OCI-M1 (cell line): ENCODE data around the gene MPST.
"Not testable (repeated sequence)": the region's sequence is repeated elsewhere in the genome, so short reads cannot be mapped to it uniquely, and the experiment has no call there.

Experiments used
- DNase-seq: peaks from one replicate; lab custom pipeline; 2025; lab: John Stamatoyannopoulos, UW

MPST gene

DNA sequence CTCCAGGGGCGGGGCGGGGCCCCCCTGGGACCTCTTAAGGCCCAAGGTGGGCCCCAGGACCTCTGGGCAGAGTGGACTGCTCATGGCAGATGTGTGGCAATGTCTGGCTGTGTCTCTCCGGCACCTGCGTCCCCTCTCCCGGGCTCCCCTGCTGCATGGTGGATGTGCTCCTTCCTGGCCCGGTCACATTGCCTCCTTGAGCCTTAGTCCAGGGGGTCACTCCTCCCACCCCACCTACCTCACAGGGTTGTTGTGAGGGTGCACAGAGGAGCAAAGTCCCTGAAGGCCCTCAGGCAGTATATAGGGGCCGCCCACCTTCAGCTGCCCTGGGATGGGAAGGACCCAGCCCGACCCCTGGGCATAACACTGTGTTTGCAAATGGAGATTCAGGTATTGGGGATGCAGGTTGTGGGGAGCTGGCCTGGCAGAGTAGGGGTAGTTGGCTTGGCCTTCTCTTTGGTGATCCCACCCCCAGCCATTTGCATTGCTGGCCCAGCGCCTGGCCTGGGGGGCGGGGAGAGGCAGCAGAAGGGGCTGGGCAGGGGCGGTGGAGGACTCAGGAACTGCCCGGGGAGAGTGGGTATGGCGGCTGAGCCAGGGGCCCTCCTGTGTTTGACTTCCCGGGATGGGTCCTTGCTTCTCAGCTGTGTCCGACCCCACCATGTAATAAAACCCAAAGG, 43.3 kb downstream of the MPST start:
- DNase-seq: no peak

GRCh38 chr22:37063431-37064420, 44.2 kb downstream of the MPST start:
- no peak for DNase-seq

GRCh38 chr22:37064553-37064952, 45.0 kb downstream of the MPST start:
- no peak for DNase-seq

- no peak for DNase-seq
Measured at GRCh38 chr22:37065180-37065579, 45.6 kb downstream of the MPST start.

- no peak for DNase-seq
Measured at GRCh38 chr22:37065961-37066360, 46.4 kb downstream of the MPST start.

DNA sequence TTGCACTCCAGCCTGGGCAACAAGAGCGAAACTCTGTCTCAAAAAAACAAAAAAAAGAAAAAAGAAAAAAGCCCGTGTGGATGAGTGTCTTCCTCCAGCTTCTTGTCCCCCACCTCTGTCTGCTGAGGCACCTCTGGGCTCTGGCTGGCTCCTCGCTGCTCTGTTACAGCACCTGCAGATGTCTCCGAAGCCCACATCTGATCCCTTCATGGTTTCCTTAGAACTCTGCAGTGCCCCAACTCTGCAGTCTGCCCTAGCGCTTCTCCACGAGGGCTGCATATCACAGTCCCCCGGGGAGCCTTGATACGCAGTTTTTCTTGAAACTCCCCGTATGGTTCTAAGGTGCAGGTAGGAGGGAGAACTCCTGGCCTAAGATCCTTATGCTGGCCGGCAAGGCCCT, 47.9 kb downstream of the MPST start:
- no peak for DNase-seq

DNA sequence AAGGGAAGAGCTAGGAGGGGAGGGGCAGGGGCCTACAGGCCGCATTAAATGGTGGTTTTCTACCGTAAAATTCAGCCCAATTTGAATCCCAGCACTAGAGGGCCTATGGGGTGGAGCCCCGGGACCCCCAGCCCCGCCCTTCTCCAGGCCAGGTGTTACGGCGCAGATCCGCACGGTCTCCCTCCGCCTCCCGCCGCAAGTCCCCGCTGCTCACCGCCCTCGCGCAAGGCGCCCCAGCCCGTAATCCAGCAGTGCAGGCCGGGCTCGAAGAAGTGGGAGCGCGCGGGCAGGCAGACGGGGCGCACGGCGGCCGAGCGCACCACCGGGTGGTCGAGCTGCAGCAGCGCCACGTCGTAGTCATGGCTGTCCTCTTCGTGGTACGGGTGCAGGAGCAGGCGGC, 49.3 kb downstream of the MPST start:
- DNase-seq: no peak

DNA sequence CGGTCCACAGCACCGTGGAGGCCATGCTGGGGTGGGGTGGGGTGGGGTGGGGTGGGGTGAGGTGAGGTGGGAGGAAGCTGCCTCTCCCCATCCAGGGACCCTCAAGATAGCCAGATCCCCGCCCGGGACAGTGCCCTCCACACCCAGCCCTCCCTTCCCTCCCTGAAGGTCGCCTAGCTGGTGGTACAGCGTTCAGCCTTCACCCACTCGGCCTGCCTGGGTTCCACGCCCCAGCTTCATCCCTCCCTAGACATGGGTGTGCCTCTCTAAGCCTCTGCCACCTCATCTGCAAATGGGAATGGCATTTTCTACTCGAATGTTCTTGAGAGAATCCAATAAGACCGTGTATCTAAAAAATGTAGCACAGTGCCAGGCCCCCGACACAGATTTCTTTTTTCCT, 49.8 kb downstream of the MPST start:
- no peak for DNase-seq

DNA sequence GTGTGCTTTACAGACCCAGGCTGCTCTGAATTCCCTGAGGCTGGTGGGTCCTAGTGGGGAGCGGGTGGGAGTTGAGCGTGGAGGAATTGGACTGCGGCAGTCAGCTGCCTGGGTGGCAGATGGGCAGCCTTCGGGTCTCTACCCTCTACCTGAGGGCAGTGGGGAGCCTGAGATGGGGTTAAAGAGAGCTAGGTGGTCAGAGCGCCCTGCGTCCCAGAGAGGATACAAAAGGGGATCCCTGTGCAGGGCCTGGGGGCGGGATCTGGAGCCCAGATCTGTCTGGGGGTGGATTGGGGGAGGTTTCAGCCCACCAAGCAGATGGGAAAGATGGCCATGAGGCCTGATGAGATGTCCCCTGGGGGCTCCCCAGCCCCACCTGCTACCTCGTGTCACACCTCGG, 50.2 kb downstream of the MPST start:
- DNase-seq: no peak

GRCh38 chr22:37070334-37070733, 50.8 kb downstream of the MPST start:
- no peak for DNase-seq

DNA sequence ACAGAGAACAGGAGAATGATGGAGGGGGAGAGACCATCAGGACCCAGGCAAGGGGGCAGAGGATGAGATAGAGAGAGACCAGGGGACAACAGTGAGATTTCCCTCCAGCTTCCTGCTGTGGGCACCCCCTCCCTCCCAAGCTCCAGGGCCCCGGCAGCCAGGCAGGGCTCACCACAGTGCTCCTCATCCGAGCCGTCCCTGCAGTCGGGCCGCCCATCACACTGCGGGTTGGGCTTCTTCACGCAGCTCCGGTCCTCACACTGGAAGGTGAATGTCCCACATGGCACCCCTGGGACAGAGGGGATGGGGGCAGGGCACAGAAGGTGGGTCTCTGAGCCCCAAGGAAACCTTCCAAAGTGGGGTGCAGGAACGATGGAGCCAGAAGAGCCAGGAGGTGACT, 51.2 kb downstream of the MPST start:
- DNase-seq: no peak

DNA sequence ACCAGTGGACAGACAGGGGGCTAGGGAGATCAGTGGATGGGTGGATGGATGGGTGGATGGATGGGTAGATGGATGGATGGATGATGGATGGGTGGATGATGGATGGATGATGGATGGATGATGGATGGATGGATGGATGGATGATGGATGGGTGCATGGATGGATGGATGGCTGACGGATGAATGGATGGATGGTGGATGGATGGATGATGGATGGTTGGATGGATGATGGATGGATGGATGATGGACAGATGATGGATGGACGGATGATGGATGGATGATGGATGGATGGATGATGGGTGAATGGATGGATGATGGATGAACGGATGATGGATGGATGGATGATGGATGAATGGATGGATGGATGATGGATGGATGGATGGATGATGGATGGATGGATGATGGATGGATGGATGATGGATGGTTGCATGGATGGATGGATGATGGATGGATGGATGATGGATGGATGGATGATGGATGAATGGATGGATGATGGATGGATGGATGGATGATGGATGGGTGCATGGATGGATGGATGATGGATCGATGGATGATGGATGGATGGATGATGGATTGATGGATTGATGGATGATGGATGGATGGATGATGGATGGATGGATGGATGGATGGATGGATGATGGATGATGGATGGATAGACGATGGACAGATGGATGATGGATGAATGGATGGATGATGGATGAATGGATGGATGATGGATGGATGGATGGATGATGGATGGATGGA, 52.5 kb downstream of the MPST start:
- DNase-seq: not testable (repeated sequence)

GRCh38 chr22:37072673-37073072, 53.1 kb downstream of the MPST start:
- no peak for DNase-seq

GRCh38 chr22:37074537-37074936, 55.0 kb downstream of the MPST start:
- DNase-seq: no peak

GRCh38 chr22:37075046-37075445, 55.5 kb downstream of the MPST start:
- no peak for DNase-seq

DNA sequence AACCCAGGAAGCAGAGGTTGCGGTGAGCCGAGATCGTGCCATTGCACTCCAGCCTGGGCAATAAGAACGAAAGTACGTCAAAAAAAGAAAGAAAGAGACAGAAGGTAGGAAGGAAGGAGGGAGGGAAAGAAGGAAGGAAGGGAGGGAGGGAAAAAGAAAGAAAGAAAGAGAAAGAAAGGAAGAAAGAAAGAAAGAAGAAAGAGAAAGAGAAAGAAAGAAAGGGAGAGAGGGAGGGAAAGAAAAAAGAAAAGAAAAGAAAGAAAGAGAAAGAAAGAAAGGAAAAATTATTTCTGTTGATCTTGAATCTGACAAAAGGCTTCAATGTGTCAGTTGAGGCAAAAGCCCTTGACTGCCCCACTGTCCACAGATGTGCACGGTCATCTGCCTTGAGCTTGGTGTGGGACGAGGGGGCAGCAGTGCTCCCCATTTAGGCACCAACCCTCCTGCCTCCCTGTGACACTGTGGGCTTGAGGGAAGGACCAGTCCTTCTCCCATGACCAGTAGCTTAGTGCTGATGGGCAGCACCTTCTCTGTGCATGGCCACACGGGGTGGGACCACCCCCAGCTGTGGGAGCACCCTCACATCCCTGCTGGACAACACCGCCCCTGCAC, 56.4 kb downstream of the MPST start:
- DNase-seq: no peak

- DNase-seq: peak; percentile 73
Measured at GRCh38 chr22:37077802-37078448, 58.4 kb downstream of the MPST start.

GRCh38 chr22:37079158-37079557, 59.6 kb downstream of the MPST start:
- DNase-seq: no peak
